Ectodermal cell (in vitro differentiated cells): ENCODE results near the gene MAGI2.

ENCODE experiments used
- H3K27ac ChIP-seq: 2 replicates; pipeline ENCODE4 v1.7.0; 2013; ENCODE audit warnings: mild to moderate bottlenecking, low read depth, low read length; ENCODE audit not compliant: insufficient read depth, poor library complexity, severe bottlenecking
- H3K27me3 ChIP-seq: 2 replicates; pipeline ENCODE4 v1.7.0; 2013; ENCODE audit warnings: mild to moderate bottlenecking, low read length; ENCODE audit not compliant: insufficient read depth, control insufficient read depth, poor library complexity, severe bottlenecking
- H3K36me3 ChIP-seq: one replicate; pipeline ENCODE4 v1.7.0; 2013; ENCODE audit warnings: low read length; ENCODE audit not compliant: control insufficient read depth, insufficient read depth
- H3K4me1 ChIP-seq: one replicate; pipeline ENCODE4 v1.7.0; 2013; ENCODE audit warnings: low read length; ENCODE audit not compliant: control insufficient read depth, insufficient read depth
- H3K4me3 ChIP-seq: 2 replicates; pipeline ENCODE4 v1.7.0; 2013; ENCODE audit warnings: low read depth, low read length, control low read depth; ENCODE audit not compliant: insufficient read depth
- H3K9me3 ChIP-seq: 2 replicates; pipeline ENCODE4 v1.7.0; 2013; ENCODE audit warnings: mild to moderate bottlenecking, low read length, moderate library complexity; ENCODE audit not compliant: control insufficient read depth
- WGBS, 2 experiments: methylation state at CpG; one replicate each; pipeline ENCODE4 v1.1.7; 2013; ENCODE audit warnings: missing lambda C conversion rate in 2 of 2; 5-methylcytosine and 5-hydroxymethylcytosine counted together

MAGI2 gene

GRCh38 chr7:78189762-78190161, 1263.7 kb downstream of the MAGI2 start:
- H3K4me1 ChIP-seq, result no peaks in the 10 kb centered on the region
- H3K27ac ChIP-seq, result no peak overlapping the region
- H3K27me3 ChIP-seq, result no peaks in the 10 kb centered on the region
- no peaks in the 10 kb centered on the region for H3K36me3 ChIP-seq
- H3K4me3 ChIP-seq, result no peak overlapping the region
- no peaks in the 10 kb centered on the region for H3K9me3 ChIP-seq

GRCh38 chr7:78185149-78185745, 1268.2 kb downstream of the MAGI2 start:
- no peaks in the 10 kb centered on the region for H3K4me1 ChIP-seq
- no peaks in the 10 kb centered on the region for H3K27me3 ChIP-seq
- no peaks in the 10 kb centered on the region for H3K36me3 ChIP-seq
- no peak overlapping the region for H3K4me3 ChIP-seq
- no peaks in the 10 kb centered on the region for H3K9me3 ChIP-seq
- no peak overlapping the region for H3K27ac ChIP-seq
- WGBS, 2 experiments, result 93 to 95% methylated on average over 4 of the region's 4 CpGs

GRCh38 chr7:78184299-78184698, 1269.2 kb downstream of the MAGI2 start:
- Histone ChIP-seq H3K27me3 (no peaks in the 10 kb centered on the region), H3K27ac (no peak overlapping the region), H3K4me1 (no peaks in the 10 kb centered on the region), H3K9me3 (no peaks in the 10 kb centered on the region), H3K36me3 (no peaks in the 10 kb centered on the region), H3K4me3 (no peak overlapping the region)
- WGBS, 2 experiments, result 100% methylated on average over 1 of the region's 1 CpG

- no peaks in the 10 kb centered on the region for H3K27me3 ChIP-seq
- H3K4me1 ChIP-seq, result no peaks in the 10 kb centered on the region
- no peak overlapping the region for H3K27ac ChIP-seq
- WGBS, 2 experiments, result 89 to 92% methylated on average over 3 to 4 of the region's 4 CpGs
- no peaks in the 10 kb centered on the region for H3K36me3 ChIP-seq
- no peaks in the 10 kb centered on the region for H3K9me3 ChIP-seq
- H3K4me3 ChIP-seq, result no peak overlapping the region
Observed at GRCh38 chr7:78179827-78180477, 1273.5 kb downstream of the MAGI2 start.

GRCh38 chr7:78179211-78179610, 1274.3 kb downstream of the MAGI2 start:
- Histone ChIP-seq H3K27me3 (no peaks in the 10 kb centered on the region), H3K4me3 (no peak overlapping the region), H3K36me3 (no peaks in the 10 kb centered on the region), H3K4me1 (no peaks in the 10 kb centered on the region), H3K9me3 (no peaks in the 10 kb centered on the region), H3K27ac (no peak overlapping the region)
- 95 to 96% methylated on average over 4 to 5 of the region's 5 CpGs for WGBS, 2 experiments

- Histone ChIP-seq H3K4me1 (no peaks in the 10 kb centered on the region), H3K9me3 (no peaks in the 10 kb centered on the region), H3K4me3 (no peak overlapping the region), H3K27me3 (no peaks in the 10 kb centered on the region), H3K36me3 (no peaks in the 10 kb centered on the region), H3K27ac (no peak overlapping the region)
- 92 to 94% methylated on average over 1 to 2 of the region's 2 CpGs for WGBS, 2 experiments
Observed at GRCh38 chr7:78178319-78178718, 1275.1 kb downstream of the MAGI2 start.

GRCh38 chr7:78176171-78176570, 1277.3 kb downstream of the MAGI2 start:
- Histone ChIP-seq H3K4me1 (peaks cover 19% of the 10 kb centered on the region), H3K9me3 (no peaks in the 10 kb centered on the region)
- 71 to 77% methylated on average over 5 of the region's 5 CpGs for WGBS, 2 experiments

GRCh38 chr7:78175330-78176100, 1278.0 kb downstream of the MAGI2 start:
- Histone ChIP-seq H3K4me1 (peaks cover 20% of the 10 kb centered on the region), H3K9me3 (no peaks in the 10 kb centered on the region), H3K27ac (no peak overlapping the region), H3K36me3 (no peaks in the 10 kb centered on the region), H3K4me3 (no peak overlapping the region), H3K27me3 (no peaks in the 10 kb centered on the region)
- 93% methylated on average over 10 of the region's 10 CpGs for WGBS, 2 experiments

More at GRCh38 chr7:78176171-78176570, 1277.3 kb downstream of the MAGI2 start:
- Histone ChIP-seq H3K27me3 (no peaks in the 10 kb centered on the region), H3K27ac (no peak overlapping the region), H3K36me3 (no peaks in the 10 kb centered on the region), H3K4me3 (no peak overlapping the region)

- H3K4me3 ChIP-seq, result no peak overlapping the region
- no peaks in the 10 kb centered on the region for H3K27me3 ChIP-seq
- peaks cover 20% of the 10 kb centered on the region for H3K4me1 ChIP-seq
- WGBS, 2 experiments, result 75% methylated on average over 5 of the region's 5 CpGs
- no peak overlapping the region for H3K27ac ChIP-seq
- H3K36me3 ChIP-seq, result no peaks in the 10 kb centered on the region
- no peaks in the 10 kb centered on the region for H3K9me3 ChIP-seq
Observed at GRCh38 chr7:78173666-78174065, 1279.8 kb downstream of the MAGI2 start.

- no peak overlapping the region for H3K4me3 ChIP-seq
- H3K4me1 ChIP-seq, result peaks cover 20% of the 10 kb centered on the region
- H3K27me3 ChIP-seq, result no peaks in the 10 kb centered on the region
- H3K36me3 ChIP-seq, result no peaks in the 10 kb centered on the region
- H3K9me3 ChIP-seq, result no peaks in the 10 kb centered on the region
- no peak overlapping the region for H3K27ac ChIP-seq
- WGBS, 2 experiments, result 58 to 64% methylated on average over 3 to 4 of the region's 4 CpGs
Observed at GRCh38 chr7:78172933-78173591, 1280.4 kb downstream of the MAGI2 start.
